Stimulated activated CD4-positive, alpha-beta T cell treated with anti-CD3 and anti-CD28 coated beads, Interleukin-1b, Interleukin-23, amount 100 ng/mL, for 48 hours (primary cell): ENCODE measurements around the gene FTHL17.

ENCODE experiments used
- DNase-seq: peaks from one replicate; pipeline ENCODE4 v3.0.0-alpha.2; 2020

Gene FTHL17

DNA sequence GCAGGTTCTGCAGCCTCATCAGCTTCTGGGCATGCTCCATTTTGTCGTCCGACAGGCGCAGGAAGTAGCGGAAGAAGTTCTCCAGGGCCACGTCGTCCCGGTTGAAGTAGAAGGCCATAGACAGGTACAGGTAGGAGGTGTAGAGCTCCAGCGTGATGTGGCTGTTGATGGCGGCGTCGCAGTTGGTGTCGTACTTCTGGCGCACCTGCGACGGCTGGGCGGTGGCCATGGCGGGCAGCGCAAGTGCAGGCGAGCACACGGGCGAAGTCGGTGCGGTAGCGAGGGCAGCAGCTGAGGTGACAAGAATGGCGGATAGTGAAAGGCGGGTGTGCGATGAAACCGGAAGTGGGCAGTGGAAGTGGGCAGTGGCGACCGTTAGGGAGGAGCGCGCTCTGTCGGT, at the start of gene FTHL17:
TSS of gene FTHL17 (minus strand) at position 317 of the 400 bp plus-strand sequence. CDS start at position 229, 88 bp downstream.
- DNase-seq = no peak

DNA sequence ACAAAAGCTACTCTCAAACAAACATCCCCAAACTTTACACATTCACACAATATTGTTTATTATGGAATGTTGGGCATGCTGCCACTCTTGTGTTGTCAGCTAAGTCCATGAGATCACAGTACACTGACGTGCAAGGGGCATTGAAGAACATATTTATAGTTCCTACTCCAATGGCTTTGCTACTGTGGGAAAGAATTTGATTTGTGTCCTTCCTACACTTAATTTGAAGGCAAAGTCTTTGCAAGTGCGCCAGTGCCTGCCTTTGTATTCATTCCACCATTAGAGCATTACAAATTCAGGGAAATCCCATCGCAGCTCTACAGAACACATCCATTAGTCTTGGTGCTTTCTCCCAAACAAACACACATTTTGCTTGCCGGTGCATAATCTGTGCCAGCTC, 45.4 kb upstream of the FTHL17 start:
- DNase-seq = no peak

DNA sequence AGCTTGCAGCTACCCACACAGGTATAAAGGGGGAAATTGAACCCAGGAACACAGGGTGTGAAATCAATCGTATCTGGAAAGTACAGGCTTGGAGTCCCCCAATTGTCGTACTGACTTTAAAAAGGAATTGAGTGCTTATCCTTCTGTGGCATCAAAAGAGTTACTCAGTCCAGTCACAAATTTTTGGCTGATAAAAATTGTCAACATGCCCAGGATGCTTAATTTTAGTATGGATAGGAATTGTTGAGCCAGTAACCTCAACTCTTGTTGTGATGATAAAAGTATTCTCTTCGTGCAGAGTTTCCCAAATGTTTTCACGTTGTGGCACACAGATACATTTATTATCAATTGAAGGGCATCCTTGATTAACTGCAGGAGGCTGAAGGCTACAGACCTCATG, 43.6 kb upstream of the FTHL17 start:
- no peak for DNase-seq

DNA sequence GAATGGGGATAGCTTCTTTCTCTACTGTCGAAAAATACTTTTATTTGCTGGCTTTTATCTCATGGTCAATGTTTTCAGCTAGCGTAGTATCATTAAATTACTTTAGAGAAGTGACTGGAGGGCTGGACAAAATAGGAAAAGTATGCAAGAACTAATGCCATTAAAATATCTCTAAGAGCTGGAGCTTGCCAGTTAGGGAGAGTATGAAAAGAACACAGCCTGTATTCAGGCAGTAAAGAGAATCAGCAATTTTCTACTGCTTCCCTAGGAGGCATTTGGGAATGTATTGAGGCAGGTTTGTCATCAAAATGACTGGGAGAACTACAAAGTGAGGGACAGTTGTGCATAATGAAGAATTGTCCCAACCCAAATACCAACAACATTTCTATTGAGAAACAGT, 43.0 kb upstream of the FTHL17 start:
- no peak for DNase-seq

DNA sequence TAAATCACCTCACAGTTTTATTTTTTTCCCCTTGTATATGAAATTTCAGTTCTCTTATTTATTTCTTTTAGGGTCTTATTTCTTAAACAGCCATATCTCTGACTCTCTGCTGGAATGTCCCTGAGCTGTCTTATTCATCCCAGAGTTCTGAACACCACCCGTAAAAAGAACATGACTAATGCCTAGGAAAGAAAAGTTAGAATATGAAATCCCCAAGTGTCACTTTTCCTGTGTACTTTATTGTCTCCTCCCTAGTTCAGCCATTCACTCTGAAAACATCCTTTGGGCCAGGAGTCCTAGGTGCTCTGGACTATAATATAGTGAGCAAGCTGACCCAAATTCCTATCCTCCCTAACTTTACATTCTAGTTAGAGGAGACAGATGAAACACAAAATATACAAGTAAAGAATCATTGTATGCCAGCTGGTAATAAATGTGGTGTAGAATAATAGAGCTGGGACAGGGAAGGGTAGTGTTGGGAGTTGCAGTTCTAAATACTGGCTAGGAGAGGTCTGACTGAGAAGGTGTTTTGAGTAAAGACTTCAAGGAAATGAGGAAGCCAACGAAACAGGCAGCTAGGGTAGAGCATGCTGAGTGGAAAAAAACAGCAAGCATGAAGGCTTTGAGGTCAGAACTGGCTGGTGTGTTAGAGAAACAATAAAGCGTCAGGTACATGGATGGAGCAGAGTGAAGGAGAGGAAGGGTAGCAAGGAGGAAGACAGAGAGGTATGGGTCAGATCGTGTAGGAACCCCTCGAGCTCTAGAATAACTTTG, 40.6 kb upstream of the FTHL17 start:
- no peak for DNase-seq

DNA sequence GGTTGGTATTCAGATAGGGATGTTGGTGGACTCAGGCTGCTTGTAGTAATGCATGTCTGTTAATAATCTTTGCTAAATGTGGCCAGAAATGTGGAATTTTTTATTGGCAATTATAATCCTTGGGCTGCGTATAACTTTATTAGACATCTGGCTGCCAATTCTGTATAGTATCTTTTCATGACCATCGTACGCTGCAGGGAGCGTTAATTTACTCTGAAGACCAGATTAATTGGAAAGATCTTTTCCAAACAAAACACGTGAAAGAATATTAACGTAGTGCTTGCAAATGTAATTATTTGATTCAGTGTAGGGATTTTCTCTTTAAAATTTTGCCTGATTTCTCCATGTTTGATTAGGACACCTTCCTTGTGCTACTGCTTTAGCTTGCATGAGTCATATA, 38.8 kb upstream of the FTHL17 start:
- no peak for DNase-seq

DNA sequence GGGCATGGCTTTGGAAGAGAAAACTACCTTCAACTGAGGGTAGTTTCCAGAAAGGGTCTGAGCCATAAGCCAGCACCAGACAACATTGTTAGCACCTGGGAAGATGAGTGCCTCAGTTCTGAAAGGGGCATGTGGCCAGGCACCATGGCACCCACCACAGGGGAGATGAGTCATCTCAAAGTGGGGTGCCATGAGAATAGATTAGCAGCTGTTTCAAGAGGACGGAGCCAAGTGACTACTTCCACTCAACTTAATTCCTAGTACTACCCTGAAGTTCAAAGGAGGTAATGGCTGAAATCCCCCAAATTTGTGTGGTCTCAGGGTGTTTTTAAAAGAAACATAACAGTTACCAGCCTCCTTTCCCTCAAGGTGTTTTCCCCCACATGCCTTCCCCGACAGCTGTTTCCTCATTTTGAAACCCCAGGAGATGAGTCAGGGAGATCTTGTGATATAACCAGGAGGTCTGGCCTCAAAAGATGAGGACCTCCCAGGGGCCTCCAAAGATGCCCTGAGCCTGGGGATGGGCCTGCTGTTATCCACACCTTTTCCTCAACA, 27.8 kb upstream of the FTHL17 start:
- DNase-seq = peak; percentile 54

DNA sequence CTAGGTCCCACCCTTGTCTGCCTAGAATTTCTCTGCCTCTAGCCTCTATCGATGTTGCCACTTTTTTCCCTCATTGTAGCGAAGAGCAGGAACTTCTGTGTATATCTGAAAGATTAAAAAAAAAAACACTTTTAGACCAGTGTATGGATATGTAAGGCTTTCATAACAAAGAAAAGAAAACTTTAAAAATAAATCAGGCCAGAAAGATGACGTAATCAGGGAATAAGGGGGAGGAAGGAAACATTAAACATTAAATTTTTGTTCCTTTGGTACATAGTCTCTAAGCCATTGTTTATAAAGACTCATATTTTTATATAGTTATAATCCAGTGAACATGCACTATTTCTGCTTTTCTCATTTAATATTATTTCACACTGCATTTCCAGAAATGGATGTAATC, 26.2 kb upstream of the FTHL17 start:
- no peak for DNase-seq

DNA sequence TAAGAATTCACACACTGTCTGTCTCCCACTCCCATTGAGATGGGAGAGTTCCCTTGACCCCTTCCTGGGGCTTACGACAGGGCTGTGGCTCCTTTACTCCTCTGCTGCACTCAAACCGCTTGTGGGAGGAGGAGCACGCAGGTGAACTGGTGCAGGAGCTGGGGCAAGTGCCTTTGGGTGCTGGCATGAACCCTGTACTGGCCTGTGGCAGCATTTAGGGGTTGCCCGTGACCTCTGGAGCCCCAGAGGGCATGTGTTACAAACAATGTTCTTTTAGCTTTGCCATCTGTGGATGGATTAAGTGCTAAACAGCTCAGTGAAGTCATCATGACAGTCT, 21.8 kb upstream of the FTHL17 start:
- no peak for DNase-seq

DNA sequence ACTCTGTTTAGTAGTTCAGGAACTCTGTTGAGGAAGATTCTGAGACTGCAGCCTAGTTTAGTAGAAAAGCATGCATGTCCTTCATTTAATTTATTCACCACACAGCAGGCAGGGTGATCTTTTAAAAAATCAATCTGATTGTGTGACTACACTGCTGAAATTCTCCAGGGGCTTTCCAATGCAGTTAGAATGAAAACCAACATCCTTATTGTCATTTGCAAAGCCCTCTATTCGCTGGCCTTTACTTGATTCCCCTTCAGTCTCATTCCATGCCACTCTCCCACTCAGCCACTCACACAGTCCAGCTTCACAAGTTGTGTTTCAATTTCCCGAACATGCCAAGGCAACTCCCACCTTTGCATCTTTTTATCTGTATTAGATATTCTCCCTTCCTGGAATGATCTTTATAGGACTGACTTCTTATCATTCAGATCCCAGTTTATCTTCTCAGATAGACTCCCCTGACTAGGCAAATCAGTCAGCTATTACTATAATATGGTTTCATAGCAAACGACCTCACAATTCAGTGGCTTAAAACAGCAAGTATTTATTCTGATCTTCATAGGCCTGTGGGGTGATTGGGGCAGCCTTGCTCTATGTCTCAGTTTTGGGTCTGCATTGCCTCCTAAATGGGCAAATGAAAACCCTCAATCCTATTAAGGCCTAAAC, 21.3 kb upstream of the FTHL17 start:
- DNase-seq = no peak

DNA sequence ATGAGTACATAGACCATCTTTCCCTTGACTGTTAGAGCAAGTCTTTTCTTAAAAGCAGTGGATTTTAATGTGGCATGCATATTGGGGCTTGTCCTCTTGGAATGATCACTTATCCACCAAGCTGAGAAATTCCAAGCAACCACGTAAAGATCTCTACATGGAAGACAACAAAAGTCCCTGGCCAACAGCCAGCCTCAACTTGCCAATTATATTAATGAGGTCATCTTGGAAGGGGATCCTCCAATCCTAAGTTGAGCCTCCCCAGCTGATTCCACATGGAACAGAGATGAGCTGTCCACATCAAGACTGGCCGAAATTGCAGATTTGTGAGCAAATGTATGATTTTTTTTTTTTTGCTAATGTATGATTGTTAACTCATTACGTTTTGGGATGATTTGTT, 20.6 kb upstream of the FTHL17 start:
- DNase-seq = no peak

DNA sequence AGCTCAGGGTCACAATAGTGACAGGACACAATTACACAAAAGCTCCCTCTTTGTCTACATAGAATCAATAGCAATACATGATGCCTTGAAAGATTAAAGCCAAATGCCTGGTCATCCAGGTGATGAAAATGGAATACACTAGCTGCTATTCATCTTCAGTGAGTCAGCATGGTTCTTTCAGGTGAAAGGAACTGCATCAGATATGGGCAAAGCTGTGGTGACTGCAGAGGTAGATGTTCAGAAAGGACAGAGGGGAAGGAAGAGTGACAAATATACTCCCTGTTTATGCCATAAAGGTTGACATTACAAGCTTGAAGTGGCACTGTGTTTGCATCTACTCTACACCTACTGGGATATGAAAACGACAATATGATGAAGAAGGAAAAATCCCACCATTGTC, 20.0 kb upstream of the FTHL17 start:
- DNase-seq = no peak

DNA sequence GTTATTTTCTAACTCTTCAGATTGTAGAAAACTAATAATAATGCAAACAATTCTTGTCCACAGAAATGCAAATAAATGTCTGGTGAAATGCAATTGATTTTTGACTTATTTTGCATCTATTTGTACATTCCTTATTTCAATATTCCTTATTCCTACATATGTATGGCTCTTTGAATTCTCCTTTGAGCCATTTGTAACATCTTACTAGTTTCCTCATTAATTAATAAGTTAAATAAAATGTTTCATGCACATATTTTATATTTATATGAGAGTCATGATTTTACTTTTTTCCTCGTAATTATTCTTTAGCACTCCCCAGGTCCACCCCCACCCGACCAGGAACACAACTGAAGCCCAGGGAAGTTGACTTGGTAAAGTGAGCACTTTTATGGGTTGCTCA, 2.7 kb upstream of the FTHL17 start:
- DNase-seq = no peak

DNA sequence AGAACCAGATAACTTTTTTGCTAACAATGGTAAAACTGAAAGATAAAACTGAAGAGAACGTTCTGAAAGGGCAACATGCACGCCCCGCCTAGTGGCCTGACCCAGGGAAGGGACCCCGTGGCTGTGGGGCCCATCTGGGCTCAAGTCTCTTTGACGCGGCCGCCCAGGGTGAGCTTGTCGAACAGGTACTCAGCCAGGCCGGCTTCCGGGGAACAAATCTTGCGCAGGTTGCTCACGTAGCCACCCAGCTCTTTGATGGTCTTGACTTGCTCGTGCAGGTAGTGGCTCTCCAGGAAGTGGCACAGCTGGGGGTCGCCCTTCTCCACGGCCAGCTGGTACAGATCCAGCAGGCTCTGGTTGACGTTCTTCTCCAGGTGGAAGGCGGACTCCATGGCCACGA, 579 bp downstream of the FTHL17 start:
- no peak for DNase-seq

DNA sequence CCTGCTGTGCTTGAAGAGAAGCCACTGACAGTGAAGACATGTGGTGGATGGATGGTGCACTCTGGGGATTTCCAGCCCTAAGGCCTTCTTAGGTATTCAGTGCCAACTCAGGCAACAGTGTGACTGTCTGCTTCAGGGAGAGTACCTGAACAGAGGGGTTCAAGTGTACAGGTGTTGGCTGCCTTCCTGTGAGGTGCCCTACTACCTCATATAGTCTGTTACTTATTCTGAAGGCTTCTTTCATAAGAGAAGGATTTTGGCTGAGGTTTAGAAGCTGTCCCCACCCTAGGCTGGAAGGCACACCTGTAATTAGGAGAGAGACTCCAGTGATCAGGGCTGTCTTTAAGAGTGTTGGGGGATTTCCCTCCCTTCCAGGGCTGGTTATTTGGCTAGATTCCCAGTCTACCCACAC, 1.8 kb downstream of the FTHL17 start:
- peak; percentile 2 for DNase-seq

DNA sequence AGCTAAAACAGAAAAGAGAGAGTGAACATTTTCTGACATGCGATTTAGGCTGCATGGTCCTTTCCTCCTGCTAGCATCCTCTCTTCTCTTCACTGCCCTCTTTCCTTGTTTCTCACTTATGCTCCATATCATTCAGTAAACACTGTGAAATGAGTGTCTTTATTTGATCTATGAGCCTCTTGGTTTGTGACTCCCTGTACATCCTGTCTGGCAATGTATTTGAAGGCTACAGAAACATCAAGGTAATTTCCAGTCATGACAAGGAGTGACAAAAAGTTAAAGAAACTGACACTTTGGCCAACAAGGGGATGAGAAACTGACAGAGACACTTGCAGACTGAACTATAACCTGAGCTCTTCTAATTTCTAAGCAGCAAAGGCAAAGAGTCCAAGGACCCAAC, 8.7 kb downstream of the FTHL17 start:
- DNase-seq = no peak

DNA sequence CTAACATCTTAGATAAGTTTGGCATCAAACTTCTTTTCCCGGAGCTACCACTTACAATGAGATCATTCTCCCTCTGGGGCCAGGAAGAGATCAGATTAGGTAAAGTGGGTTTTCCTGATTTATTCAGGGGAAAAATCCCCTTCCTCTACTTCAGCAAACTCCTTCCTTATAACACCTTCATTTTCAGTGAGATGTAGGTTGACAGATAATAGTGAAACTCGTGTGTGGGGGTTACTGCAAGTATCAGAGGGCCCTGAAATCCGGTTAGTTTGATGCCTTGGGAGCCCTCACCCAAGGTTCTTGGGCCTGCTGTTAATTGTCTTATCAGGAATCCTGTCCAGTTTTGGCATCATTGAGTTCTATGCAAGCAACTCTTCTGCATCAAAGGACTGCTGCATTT, 10.8 kb downstream of the FTHL17 start:
- no peak for DNase-seq

DNA sequence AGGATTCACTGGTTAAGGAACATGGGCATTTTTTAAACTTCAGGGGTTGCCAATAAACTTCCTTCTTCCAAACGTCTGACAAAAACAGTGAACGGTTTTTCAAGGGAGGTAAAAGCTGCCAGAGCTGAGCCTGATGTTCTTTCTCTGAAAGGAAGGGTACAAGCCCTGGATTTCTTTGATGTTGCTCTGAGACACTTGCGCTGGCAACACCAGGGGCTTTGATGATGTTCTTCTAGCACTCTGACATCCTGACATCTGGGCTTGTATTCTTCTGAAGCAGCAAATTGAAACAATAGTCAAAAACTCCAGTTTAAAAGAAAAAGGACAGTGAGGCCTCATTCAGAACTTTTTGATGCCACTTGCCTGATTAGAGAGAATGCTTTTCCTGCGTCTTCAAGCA, 11.8 kb downstream of the FTHL17 start:
- DNase-seq = no peak

DNA sequence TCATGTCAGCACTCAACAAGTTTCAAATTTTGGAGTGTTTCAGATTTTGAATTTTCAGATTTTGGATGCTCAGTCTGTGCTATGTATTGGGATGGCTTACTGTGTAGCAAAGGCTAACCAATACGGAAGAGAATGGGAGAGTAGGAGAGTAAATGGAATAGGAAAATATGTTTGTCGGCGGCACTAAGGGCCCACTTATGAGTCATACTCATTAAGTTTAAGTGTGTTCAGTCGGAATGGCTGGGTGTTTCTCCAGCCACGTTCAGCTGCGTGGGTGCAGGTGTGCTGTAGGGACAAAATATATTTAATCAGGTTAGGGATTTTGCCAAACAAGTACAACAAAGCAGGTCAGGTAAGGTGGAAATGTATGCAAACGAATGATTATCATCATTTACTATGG, 13.6 kb downstream of the FTHL17 start:
- DNase-seq = no peak

DNA sequence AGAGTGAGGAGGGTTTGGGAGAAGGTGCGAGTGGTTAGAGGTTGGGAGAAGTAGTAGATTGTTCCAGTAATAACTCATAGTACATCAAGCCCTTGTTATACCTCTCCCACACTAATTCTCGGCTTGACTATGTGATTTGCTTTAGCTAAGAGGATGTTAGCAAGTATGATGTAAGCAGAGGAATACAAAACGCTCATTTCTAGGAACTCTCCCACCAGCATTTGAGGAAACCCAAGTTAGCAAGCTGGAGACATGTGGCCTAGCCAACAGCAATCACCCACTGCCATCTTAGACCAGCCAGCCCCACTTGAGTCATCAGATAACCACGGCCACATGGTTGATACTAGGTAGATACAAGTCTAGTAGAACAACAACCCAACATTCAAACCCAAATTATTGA, 14.2 kb downstream of the FTHL17 start:
- DNase-seq = peak; percentile 27

DNA sequence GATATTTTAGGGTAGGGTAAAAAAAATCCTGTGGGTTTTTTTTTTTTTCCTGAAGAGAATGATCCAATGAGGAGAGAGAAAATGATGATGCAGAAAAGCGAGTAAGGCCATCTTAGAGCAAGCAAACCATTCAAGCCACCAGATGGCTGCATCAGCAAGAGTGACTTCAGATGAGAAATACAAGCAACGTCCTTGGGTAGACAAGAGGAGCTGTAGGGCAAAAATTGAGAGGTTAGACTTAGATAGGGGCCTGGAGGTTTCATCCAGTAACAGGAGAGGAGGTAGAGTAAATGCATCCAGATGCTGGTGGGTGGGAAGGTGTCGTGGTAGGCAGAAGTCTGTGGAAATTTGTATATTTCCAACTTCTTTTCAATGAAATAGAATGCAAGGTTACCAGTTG, 14.6 kb downstream of the FTHL17 start:
- no peak for DNase-seq

DNA sequence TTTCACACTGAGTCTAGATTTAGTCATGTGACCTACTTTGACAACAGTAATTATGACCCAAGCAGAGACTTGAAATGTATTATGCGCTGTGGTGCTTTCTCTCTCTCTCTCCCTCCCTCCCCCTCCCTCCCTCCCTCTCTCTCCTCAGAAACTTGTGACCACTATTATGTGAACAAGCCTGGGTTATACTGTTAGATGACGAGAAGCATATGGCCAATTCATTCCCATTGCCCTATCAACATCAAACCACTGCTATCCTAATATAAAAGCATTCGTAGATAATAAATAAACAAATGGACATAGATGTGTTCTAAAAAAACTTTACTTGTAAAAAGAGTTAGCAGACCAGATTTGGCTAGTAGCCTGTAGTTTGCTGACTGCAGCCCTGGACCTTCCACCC, 18.2 kb downstream of the FTHL17 start:
- DNase-seq = no peak

DNA sequence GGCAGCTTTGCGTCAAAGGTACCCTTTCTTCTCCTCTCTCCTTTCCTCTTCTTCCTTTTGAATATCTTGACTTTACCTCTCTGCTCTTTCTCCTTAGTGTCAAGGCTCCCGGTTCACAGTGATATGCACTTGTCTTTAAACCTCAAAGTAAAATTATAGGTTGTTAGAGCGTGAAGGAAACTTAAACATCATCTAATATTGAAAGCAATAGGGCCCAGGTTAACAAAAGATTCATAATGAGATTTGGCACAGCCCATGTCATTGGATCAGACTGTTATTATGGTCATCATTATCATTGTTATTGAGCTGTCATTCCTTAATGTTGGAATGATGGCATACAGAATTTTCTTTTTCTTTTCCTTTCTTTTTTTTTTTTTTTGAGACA, 32.5 kb downstream of the FTHL17 start:
- DNase-seq = no peak

DNA sequence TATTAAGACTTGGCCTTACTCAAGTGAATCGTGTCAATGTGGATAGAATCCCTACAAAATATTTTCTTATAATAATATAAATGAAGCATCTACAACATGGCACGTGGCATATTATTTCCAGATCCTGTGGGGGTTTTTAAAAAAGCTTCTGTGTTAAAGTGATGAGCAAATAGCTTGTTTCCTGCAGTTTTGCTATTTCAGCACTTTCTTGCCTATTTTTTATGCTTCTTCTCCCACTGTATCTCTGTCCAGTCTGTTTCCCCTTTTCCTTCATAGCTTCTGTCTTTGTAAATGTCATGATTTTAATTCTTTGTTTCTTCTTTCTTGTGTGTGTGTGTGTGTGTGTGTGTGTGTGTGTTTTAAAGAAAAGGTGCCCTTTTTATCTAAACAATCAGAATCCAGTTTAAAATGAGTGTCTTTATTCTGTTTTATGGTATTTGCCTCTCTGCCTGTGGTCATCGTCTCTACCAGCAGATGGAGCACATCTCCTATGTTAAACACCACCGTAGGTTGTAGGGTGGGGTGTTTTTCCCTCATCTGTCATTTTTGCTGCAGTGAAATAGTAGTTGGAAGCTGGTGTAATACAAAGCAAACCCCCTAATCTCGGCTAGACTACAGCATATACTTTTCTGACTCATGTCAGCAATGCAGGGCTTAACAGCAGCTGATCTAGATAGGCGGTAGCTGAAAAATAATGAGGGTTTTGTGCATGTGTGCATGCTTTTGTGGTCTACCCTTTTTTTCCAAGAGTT, 33.1 kb downstream of the FTHL17 start:
- DNase-seq = no peak
